Suprapubic skin (tissue), 4 donors: ENCODE data around the gene RPA1.

Experiments
- CTCF ChIP-seq, 2 donors: fragments of 200-600 bp in 1 of 2; fragments of 450-650 bp in 1 of 2; sonication (generic) in 1 of 2; IDR thresholded peaks; one replicate each; pipeline ENCODE4 v1.5.1; 2016 to 2019; ENCODE audit warnings: antibody characterized with exemption in 2 of 2, mild to moderate bottlenecking in 1 of 2, moderate library complexity in 1 of 2
- EP300 ChIP-seq: sonication (generic); formaldehyde crosslinking; IDR thresholded peaks from one replicate; pipeline ENCODE4 v1.6.1; 2017; ENCODE audit warnings: antibody characterized with exemption
- POLR2A ChIP-seq, 2 donors: fragments of 450-650 bp; IDR thresholded peaks; one replicate each; pipeline ENCODE4 v1.6.1; 2017; ENCODE audit warnings: antibody characterized with exemption in 2 of 2, mild to moderate bottlenecking in 2 of 2, moderate library complexity in 2 of 2
- POLR2AphosphoS5 ChIP-seq, 3 donors: sonication (generic); formaldehyde crosslinking; IDR thresholded peaks; one replicate each; pipeline ENCODE4 v1.6.1; 2017; ENCODE audit warnings: antibody characterized with exemption in 3 of 3

GRCh38 chr17:1839516-1839915, 9.7 kb downstream of the RPA1 start:
- TF ChIP-seq CTCF (IDR thresholded peaks at IDR 0.05) (no peak), POLR2A (IDR thresholded peaks at IDR 0.05) (no peak), POLR2AphosphoS5 (IDR thresholded peaks at IDR 0.05) (no peak), EP300 (no peak)
